Type B pancreatic cell (in vitro differentiated cells): ENCODE data around the gene RPS3A. TPM values are rescaled to one million over a fixed set of nuclear protein-coding genes. Genes with fewer than 3 reads are reported as not detected.
"Not testable (repeated sequence)": the region's sequence is repeated elsewhere in the genome, so short reads cannot be mapped to it uniquely, and the experiment has no call there.

Experiments
- DNase-seq: peaks from one replicate; pipeline ENCODE4 v3.0.0; 2021; ENCODE audit warnings: mixed read lengths; ENCODE audit not compliant: unreplicated experiment; ENCODE audit errors: extremely low spot score
- H3K27ac Mint-ChIP-seq: 2 replicates; pipeline ENCODE4 v1.8.0; 2021; ENCODE audit warnings: mild to moderate bottlenecking, mixed read lengths
- H3K27me3 Mint-ChIP-seq: 2 replicates; pipeline ENCODE4 v1.8.0; 2021; ENCODE audit warnings: mixed read lengths
- H3K36me3 Mint-ChIP-seq: 2 replicates; pipeline ENCODE4 v1.8.0; 2021; ENCODE audit warnings: mixed read lengths
- H3K4me1 Mint-ChIP-seq: one replicate; pipeline ENCODE4 v1.8.0; 2021; ENCODE audit warnings: mixed read lengths; ENCODE audit not compliant: unreplicated experiment
- H3K4me3 Mint-ChIP-seq: 2 replicates; pipeline ENCODE4 v1.8.0; 2021; ENCODE audit warnings: mild to moderate bottlenecking, mixed read lengths
- H3K9me3 Mint-ChIP-seq: 2 replicates; pipeline ENCODE4 v1.8.0; 2021; ENCODE audit warnings: mixed read lengths
- CTCF ChIP-seq: fragments of 200-600 bp; sonication (generic); conservative IDR thresholded peaks from 2 replicates; pipeline ENCODE4 v1.5.0; 2021; ENCODE audit warnings: antibody characterized with exemption, mild to moderate bottlenecking
- long read RNA-seq: library from polyadenylated mRNA; unstranded; transcript quantifications from one replicate; pipeline ENCODE4 v2.0.0, GENCODE V29; 2020
- total RNA-seq: library from RNA; stranded (reverse); gene quantifications from 2 replicates; pipeline ENCODE4 v1.2.1, GENCODE V29; 2021; ENCODE audit warnings: low replicate concordance

Gene RPS3A
- total RNA-seq: 2,407 and 2,778 TPM in 2 replicates
- long read RNA-seq, transcript RPS3A-205 (6 exons, 674 nt): minor isoform, 14 of 5,237 reads
- long read RNA-seq, transcript RPS3A-201 (6 exons, 934 nt): major isoform, 5,104 of 5,237 reads
- long read RNA-seq, transcript RPS3A-208 (4 exons, 576 nt): minor isoform, 6 of 5,237 reads
- long read RNA-seq, partial matches to known transcripts: 77 of 5,237 reads
- long read RNA-seq, other reads (novel, unspliced or antisense): 36 of 5,237 reads

DNA sequence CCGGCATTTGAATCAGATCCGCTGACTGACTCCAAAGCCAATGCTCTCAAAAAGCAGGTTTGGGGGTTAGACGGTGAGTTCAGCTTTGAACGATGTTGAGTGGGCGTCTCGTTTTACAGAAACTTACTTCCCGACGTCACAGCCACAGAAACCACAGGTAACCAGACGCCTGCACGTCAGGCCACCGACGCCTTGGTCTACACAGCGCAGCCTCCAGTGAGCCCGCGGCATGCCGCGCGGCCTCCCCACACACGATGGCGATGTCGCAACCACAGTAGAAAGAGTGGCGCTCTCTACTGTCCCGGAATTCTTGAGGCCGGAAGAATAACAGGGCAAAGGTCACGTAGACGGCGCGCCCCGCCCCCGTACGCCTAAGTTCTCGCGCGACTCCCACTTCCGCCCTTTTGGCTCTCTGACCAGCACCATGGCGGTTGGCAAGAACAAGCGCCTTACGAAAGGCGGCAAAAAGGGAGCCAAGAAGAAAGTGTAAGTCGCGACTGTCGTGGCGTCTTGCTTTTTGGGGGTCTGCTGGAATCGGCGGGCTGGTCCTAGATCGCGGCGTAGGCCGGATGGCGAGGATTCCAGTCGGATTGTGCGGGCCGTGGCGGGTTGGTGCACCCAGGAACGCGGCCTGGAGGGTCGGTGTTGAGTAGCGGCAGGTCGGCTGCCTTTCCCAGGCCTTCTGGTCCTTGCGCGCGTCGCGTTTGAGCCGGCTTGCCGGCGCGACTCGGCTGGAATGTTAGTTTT, at the start of gene RPS3A:
Gene RPS3A (plus strand): TSS at position 400 of the 747 bp plus-strand sequence. CDS start 25 bp downstream, at position 425.
- Mint-ChIP-seq H3K36me3 (peaks cover 35% of the 10 kb centered on the region), H3K4me3 (peak within 1 kb of the TSS; percentile 98)

GRCh38 chr4:151052785-151053184, 46.6 kb upstream of the RPS3A start:
- no peaks in the 10 kb centered on the region for H3K27me3 Mint-ChIP-seq
- no peak overlapping the region for H3K4me3 Mint-ChIP-seq
- no peak for TF ChIP-seq CTCF
- H3K4me1 Mint-ChIP-seq: no peaks in the 10 kb centered on the region
- no peak overlapping the region for H3K27ac Mint-ChIP-seq
- no peaks in the 10 kb centered on the region for H3K9me3 Mint-ChIP-seq
- DNase-seq: no peak
- H3K36me3 Mint-ChIP-seq: no peaks in the 10 kb centered on the region

More for the DNA sequence above, at the start of gene RPS3A:
- DNase-seq: peak; percentile 97
- H3K27me3 Mint-ChIP-seq: no peaks in the 10 kb centered on the region
- H3K4me1 Mint-ChIP-seq: peaks cover 25% of the 10 kb centered on the region
- peak within 1 kb of the TSS; percentile 99 for H3K27ac Mint-ChIP-seq
- TF ChIP-seq CTCF: peak; percentile 85
- no peaks in the 10 kb centered on the region for H3K9me3 Mint-ChIP-seq

- H3K4me1 Mint-ChIP-seq: no peaks in the 10 kb centered on the region
- DNase-seq: no peak
- no peak for TF ChIP-seq CTCF
- H3K27me3 Mint-ChIP-seq: no peaks in the 10 kb centered on the region
- H3K36me3 Mint-ChIP-seq: no peaks in the 10 kb centered on the region
- no peaks in the 10 kb centered on the region for H3K9me3 Mint-ChIP-seq
- no peak overlapping the region for H3K27ac Mint-ChIP-seq
- no peak overlapping the region for H3K4me3 Mint-ChIP-seq
Measured at GRCh38 chr4:151055539-151055938, 43.9 kb upstream of the RPS3A start.

DNA sequence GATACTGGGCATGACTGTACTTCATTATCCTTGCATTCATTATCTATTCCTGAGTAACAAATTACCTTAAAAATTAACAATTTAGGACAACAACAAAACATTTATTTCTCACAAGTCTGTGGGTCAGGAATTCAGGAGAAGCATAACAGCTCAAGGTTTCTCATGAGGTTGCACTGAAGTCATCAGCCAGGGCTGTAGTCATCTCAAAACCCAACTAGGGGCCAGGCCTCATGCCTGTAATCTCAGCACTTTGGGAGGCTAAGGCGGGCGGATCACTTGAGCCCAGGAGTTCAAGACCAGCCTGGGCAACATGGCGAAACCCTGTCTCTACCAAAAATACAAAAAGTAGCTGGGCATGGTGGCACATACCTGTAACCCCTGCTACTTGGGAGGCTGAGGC, 36.3 kb upstream of the RPS3A start:
- not testable (repeated sequence) for H3K27me3 Mint-ChIP-seq, H3K4me3 Mint-ChIP-seq, H3K9me3 Mint-ChIP-seq, H3K4me1 Mint-ChIP-seq, DNase-seq, H3K36me3 Mint-ChIP-seq, H3K27ac Mint-ChIP-seq

DNA sequence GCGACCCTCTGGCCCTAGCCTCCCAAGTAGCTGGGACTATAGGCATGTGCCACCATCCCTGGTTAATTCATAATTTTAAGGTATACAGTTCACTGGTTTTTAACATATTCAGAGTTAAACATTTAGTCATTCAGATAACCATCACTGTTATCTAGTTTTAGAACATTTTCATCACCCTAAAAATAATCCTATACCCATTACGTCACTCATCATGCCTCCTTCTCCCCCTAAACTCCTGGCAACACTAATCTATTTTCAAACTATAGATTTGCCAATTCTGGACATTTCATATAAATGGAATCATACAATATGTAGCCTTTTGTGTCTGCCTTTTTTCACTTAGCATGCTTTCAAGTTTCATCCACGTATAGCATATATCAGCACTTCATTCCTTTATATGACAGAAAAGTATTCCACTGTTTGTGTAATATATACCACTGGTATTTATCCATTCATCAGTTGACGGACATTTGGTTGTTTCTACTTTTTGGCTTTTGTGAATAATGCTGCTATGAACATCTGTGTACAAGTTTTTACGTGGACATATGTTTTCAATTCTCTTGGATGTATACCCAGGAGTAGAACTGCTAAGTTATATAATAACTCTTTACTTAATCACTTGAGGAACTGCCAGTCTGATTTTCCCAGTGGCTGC, 32.0 kb upstream of the RPS3A start:
- H3K36me3 Mint-ChIP-seq: no peaks in the 10 kb centered on the region
- DNase-seq: no peak
- H3K27me3 Mint-ChIP-seq: no peaks in the 10 kb centered on the region
- no peak overlapping the region for H3K27ac Mint-ChIP-seq
- no peaks in the 10 kb centered on the region for H3K4me1 Mint-ChIP-seq
- no peaks in the 10 kb centered on the region for H3K9me3 Mint-ChIP-seq
- TF ChIP-seq CTCF: no peak
- no peak overlapping the region for H3K4me3 Mint-ChIP-seq

GRCh38 chr4:151074416-151074916, 25.0 kb upstream of the RPS3A start:
- TF ChIP-seq CTCF: no peak
- no peak for DNase-seq
- H3K4me3 Mint-ChIP-seq: no peak overlapping the region
- H3K36me3 Mint-ChIP-seq: no peaks in the 10 kb centered on the region
- no peaks in the 10 kb centered on the region for H3K9me3 Mint-ChIP-seq
- no peaks in the 10 kb centered on the region for H3K27me3 Mint-ChIP-seq
- no peaks in the 10 kb centered on the region for H3K4me1 Mint-ChIP-seq
- H3K27ac Mint-ChIP-seq: no peak overlapping the region

- H3K9me3 Mint-ChIP-seq, H3K4me1 Mint-ChIP-seq: not testable (repeated sequence)
Measured at GRCh38 chr4:151077978-151078377, 21.4 kb upstream of the RPS3A start.

More at GRCh38 chr4:151077978-151078377, 21.4 kb upstream of the RPS3A start:
- not testable (repeated sequence) for H3K4me3 Mint-ChIP-seq, H3K36me3 Mint-ChIP-seq, H3K27me3 Mint-ChIP-seq, DNase-seq, H3K27ac Mint-ChIP-seq
